Glutamatergic neuron (in vitro differentiated cells): ENCODE data around the gene EIF4A3. TPM values are rescaled to one million over a fixed set of nuclear protein-coding genes. Genes with fewer than 3 reads are reported as not detected.

Experiments
- DNase-seq: peaks from one replicate; pipeline ENCODE4 v3.0.0; 2022
- H3K27ac Mint-ChIP-seq: one replicate; pipeline ENCODE4 v1.8.0; 2020; ENCODE audit warnings: mild to moderate bottlenecking, mixed read lengths, inconsistent platforms; ENCODE audit not compliant: unreplicated experiment
- H3K27me3 Mint-ChIP-seq: one replicate; pipeline ENCODE4 v1.8.0; 2020; ENCODE audit warnings: mild to moderate bottlenecking, moderate library complexity, mixed read lengths, inconsistent platforms; ENCODE audit not compliant: unreplicated experiment
- H3K36me3 Mint-ChIP-seq: one replicate; pipeline ENCODE4 v1.8.0; 2020; ENCODE audit warnings: mild to moderate bottlenecking, mixed read lengths, inconsistent platforms; ENCODE audit not compliant: unreplicated experiment
- H3K4me1 Mint-ChIP-seq: one replicate; pipeline ENCODE4 v1.8.0; 2020; ENCODE audit warnings: mild to moderate bottlenecking, low read depth, mixed read lengths, inconsistent platforms; ENCODE audit not compliant: unreplicated experiment
- H3K4me3 Mint-ChIP-seq: one replicate; pipeline ENCODE4 v1.8.0; 2020; ENCODE audit warnings: mild to moderate bottlenecking, mixed read lengths, inconsistent platforms; ENCODE audit not compliant: unreplicated experiment
- H3K9me3 Mint-ChIP-seq: one replicate; pipeline ENCODE4 v1.8.0; 2020; ENCODE audit warnings: mild to moderate bottlenecking, moderate library complexity, mixed read lengths, inconsistent platforms; ENCODE audit not compliant: unreplicated experiment
- CTCF ChIP-seq: fragments of 200-600 bp; sonication (generic); IDR thresholded peaks from one replicate; pipeline ENCODE4 v1.5.0; 2021; ENCODE audit not compliant: partially characterized antibody, unreplicated experiment
- total RNA-seq: library from RNA; stranded (reverse); fragmentation: NEBNext Ultra II Directional; extraction: Animal tissue kit (Norgen Biotek cat#: 25700); gene quantifications from one replicate; pipeline ENCODE4 v1.2.1, GENCODE V29; 2021; ENCODE audit not compliant: unreplicated experiment

Gene EIF4A3
- total RNA-seq, 1 donor from 2014 or later: 110 TPM

- Mint-ChIP-seq H3K4me1 (peaks cover 12% of the 10 kb centered on the region), H3K27ac (no peak overlapping the region), H3K27me3 (peaks cover 1% of the 10 kb centered on the region), H3K9me3 (peaks cover 14% of the 10 kb centered on the region), H3K4me3 (no peak overlapping the region), H3K36me3 (peaks cover 2% of the 10 kb centered on the region)
- TF ChIP-seq CTCF: no peak
- no peak for DNase-seq
Measured at GRCh38 chr17:80109066-80109660, 37.8 kb downstream of the EIF4A3 start.

- peaks cover 14% of the 10 kb centered on the region for H3K9me3 Mint-ChIP-seq
- DNase-seq: no peak
- H3K27ac Mint-ChIP-seq: no peak overlapping the region
- peaks cover 18% of the 10 kb centered on the region for H3K4me1 Mint-ChIP-seq
- H3K27me3 Mint-ChIP-seq: peaks cover 5% of the 10 kb centered on the region
- H3K36me3 Mint-ChIP-seq: no peaks in the 10 kb centered on the region
- TF ChIP-seq CTCF: no peak
- H3K4me3 Mint-ChIP-seq: no peak overlapping the region
Measured at GRCh38 chr17:80108036-80108971, 38.6 kb downstream of the EIF4A3 start.

- DNase-seq: no peak
- no peak for TF ChIP-seq CTCF
- Mint-ChIP-seq H3K27ac (no peak overlapping the region), H3K36me3 (no peaks in the 10 kb centered on the region), H3K4me1 (peaks cover 26% of the 10 kb centered on the region), H3K9me3 (peaks cover 18% of the 10 kb centered on the region), H3K4me3 (no peak overlapping the region), H3K27me3 (peaks cover 8% of the 10 kb centered on the region)
Measured at GRCh38 chr17:80107231-80108021, 39.5 kb downstream of the EIF4A3 start.

GRCh38 chr17:80106751-80107150 is 40.2 kb downstream of the EIF4A3 start:
- H3K4me1 Mint-ChIP-seq: peaks cover 29% of the 10 kb centered on the region
- H3K27ac Mint-ChIP-seq: no peak overlapping the region
- TF ChIP-seq CTCF: no peak

More at GRCh38 chr17:80106751-80107150, 40.2 kb downstream of the EIF4A3 start:
- no peaks in the 10 kb centered on the region for H3K36me3 Mint-ChIP-seq
- H3K27me3 Mint-ChIP-seq: peaks cover 13% of the 10 kb centered on the region
- H3K4me3 Mint-ChIP-seq: no peak overlapping the region
- H3K9me3 Mint-ChIP-seq: peaks cover 25% of the 10 kb centered on the region
- DNase-seq: no peak
